Urothelium cell line (cell line): Measurements from ENCODE around the gene RBM26.
A peak's percentile ranks its signal among the peaks of the same experiment; 100 is the strongest.

Experiments used
- DNase-seq: peaks from one replicate; pipeline ENCODE4 v3.0.0; 2011; ENCODE audit warnings: low spot score, mixed read lengths
- FAIRE-seq: peaks from 2 replicates; lab custom pipeline; 2011; peaks lifted over from hg19 to GRCh38; lab: Jason Lieb, UNC

Gene RBM26

GRCh38 chr13:79427265-79427664 lies 21.2 kb upstream of the RBM26 start:
- FAIRE-seq (no peak), DNase-seq (no peak)

- FAIRE-seq (no peak), DNase-seq (peak; percentile 3)
Observed at GRCh38 chr13:79423801-79424642, 18.0 kb upstream of the RBM26 start.

DNA sequence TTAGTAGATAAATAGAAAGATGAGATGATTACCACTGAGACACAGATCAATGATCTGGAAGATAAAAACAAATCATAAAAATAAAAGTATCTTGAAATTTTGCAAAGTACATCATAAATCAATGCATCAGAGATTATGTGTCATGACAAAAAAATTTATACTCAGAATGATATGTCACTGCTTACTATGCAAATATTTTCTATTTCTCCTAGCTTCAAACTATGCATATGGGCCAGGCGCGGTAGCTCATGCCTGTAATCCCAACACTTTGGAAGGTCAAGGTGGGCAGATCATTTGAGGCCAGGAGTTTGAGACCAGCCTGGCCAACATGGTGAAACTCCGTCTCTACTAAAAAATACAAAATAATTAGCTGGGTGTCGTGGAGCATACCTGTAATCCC lies 17.3 kb upstream of the RBM26 start:
- DNase-seq = no peak
- no peak for FAIRE-seq

GRCh38 chr13:79419365-79419764 lies 13.3 kb upstream of the RBM26 start:
- DNase-seq (no peak), FAIRE-seq (no peak)

GRCh38 chr13:79417741-79418140 lies 11.7 kb upstream of the RBM26 start:
- FAIRE-seq = no peak
- no peak for DNase-seq

- FAIRE-seq = no peak
- DNase-seq = no peak
Observed at GRCh38 chr13:79413521-79413920, 7.5 kb upstream of the RBM26 start.

DNA sequence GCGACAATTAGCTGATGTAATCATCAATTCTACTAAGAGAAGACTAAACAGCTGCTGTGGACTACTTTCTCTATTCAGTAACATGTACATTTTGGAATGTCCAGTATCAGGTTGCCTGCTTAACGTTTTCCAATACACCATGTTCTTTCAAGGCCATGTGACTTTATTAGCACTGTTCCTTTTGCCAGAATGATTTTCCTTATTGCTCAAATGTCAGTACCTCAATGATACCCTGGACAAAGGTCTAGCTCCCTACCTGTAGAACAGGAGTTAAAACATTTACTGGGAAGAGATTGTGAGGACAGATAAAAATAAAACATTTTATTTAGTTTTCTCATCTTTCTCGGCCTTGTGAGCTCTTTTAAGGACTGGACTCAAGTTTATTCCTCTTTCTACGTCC lies 3.8 kb upstream of the RBM26 start:
- no peak for DNase-seq
- no peak for FAIRE-seq

DNA sequence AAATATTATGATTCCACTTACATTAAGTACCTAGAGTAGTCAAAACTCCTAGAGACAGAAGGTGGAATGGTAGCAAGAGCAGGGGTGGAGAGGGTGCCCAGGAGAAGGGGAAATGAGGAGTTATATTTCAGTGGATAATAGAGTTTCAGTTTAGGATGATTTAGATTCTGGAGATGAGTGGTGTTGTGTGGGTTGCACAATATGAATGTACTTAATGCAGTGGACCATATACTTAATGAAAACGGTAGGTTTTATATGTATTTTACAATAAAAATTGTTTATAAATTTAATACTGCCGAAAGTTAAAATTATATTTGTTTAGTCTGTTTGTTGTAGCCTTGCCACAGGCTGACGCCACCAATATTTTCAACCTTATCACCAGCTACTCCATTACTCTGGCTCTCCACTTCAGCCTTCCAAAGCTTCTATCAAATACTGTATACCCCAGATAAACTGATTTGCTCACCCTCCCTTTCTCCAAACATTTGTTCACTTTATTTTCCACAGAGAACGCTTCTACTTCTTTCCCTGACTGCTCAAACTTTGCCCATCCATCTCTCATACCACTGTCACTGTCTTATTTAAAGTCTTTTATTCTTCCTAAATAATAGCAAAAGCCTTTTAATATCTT lies 1.4 kb upstream of the RBM26 start:
- DNase-seq = no peak

DNA sequence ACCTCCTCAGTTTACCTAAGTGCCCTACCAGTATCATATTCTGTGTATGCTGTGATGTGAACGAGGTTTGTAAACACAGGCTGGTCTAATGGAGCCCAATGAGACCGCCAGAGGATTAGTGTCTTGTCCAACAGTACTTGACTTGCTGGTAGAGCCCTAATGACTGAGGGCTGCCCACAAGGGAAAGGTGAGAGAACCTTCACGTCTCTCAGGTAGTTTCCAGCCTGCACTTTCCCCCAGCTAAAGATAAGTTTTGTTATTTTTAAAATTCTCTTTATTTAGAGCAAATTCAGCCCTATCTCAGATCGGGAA lies 498 bp upstream of the RBM26 start:
- FAIRE-seq (no peak), DNase-seq (no peak)

More for the DNA sequence above, 1.4 kb upstream of the RBM26 start:
- FAIRE-seq = no peak

DNA sequence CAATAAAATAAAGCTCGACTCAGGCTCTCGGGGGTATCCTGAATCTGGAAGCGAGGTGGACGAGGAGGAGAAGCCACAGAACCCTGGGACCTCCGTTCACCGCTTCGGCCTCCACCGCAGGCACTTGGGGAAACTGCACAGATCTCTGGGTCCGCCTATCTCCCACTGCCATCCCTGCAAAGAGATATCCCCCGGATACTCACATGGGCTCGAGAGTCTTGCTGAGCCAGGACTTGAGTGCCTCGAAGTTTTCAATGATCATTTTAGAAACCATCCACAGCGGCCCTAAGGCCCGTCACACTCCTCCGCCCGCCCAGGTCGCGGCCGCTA lies 589 bp downstream of the RBM26 start:
- DNase-seq (peak; percentile 36), FAIRE-seq (no peak)

DNA sequence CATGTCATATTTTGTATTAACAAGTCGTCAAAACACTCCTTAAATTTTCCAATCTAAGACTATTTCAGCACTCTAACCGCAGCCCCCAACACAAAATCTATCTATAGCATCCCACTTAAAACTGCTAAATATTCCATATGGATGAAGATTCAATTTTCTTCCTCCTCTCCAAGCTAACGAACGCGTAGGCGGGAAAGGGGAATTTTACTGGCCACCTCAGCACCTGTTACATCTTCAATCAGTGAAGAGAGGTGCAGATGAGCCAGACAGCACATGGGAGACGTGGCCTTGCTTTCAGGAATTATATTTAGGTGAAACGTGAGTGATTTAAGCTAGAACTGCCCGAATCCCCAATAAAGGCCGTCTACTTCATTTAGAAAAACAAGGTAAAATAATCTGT lies 1.1 kb downstream of the RBM26 start:
- FAIRE-seq (no peak), DNase-seq (no peak)

DNA sequence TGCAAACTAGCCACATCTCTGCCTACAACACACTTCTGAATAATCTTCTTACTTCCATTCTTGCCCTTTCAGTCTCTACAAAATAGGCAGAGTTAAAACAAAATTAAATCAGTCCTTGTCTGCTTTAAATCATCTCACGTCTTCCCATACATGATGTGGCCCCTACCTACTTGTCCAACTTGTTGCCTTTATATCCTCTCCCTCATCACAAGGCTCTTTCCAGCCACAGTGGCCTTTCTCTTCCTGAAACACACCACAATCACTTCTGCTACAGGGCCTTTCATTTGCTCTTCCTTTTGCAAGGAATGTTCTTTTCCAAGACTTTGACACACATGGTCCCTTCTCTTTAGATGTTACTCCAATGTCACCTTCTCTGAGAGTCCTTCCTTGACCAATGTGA lies 1.7 kb downstream of the RBM26 start:
- FAIRE-seq (no peak), DNase-seq (no peak)

GRCh38 chr13:79403113-79403512 lies 2.9 kb downstream of the RBM26 start:
- no peak for DNase-seq
- FAIRE-seq = no peak

DNA sequence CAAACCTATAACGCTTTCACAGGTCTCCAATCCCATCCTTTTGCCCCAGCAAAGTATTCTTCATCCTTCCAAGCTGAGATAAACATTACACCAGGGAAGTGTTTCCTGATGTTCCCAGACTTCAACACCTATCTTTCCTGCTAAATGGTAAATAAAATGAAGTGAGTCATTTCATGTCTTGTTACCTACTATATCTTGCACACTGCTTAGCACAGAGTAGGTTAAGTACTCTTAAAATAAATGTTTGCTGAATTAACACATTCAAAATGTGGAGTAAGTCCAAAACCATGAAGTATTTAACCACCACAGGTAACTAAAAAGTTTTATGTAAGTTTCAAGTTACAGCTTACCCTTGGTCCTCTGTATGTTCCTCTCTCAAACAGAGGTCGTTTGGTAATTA lies 3.4 kb downstream of the RBM26 start:
- no peak for DNase-seq
- FAIRE-seq = no peak

GRCh38 chr13:79402074-79402635 lies 3.9 kb downstream of the RBM26 start:
- FAIRE-seq = no peak

DNA sequence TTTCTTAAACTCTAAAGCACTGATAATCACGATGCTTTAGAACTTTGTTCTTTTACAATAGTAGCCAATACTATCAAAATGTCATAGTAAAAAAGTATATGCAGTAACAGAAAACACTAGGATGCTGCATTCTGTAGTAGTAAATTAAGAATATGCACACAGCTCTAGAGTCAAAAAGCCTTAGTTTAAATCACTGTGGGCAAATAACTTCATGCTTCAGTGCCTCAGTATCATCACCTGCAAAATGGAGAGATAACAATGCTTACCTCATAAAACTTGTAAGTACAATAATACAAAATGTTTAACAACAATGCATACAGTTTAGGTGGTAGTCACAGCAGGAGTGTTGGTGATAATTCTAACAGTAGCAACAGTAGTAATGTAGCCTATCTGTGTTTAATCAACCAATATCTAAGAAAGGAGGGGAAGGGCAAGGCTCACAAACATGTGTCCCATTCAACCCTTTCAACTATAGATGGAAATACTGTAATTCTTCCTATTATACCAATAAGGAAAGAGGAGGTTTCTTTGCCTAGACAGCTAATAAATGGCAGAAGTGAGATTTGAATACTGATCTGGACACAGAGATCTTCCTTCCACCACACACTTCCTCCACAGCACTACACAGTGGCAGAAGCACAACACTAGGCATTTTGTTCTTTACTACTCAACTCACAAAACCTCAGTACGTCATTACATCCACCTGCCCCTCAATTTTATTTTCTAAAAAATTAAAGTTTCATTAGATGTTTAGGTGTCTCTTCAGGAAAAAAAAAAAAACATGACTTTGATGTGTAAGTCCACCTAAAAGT lies 4.6 kb downstream of the RBM26 start:
- FAIRE-seq = no peak
- no peak for DNase-seq

More at GRCh38 chr13:79402074-79402635, 3.9 kb downstream of the RBM26 start:
- DNase-seq = no peak

DNA sequence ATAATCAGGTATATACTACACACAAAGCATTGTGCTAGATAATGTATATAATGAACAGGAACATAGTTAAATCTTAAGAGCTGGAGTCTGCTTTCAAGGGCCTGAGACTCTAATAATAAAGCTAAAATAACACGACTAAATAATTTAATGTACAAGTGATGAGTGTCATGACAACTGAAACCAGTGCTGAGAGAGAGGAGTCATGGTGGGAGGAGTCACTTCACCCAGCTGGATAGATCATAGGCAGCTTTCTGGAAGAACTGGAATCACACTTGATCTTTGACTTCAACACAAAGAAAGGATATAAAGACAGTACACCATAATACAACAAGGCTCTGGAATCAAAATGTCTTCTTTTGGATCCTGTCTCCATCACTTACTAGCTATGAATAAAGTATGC lies 7.1 kb downstream of the RBM26 start:
- FAIRE-seq (no peak), DNase-seq (no peak)

DNA sequence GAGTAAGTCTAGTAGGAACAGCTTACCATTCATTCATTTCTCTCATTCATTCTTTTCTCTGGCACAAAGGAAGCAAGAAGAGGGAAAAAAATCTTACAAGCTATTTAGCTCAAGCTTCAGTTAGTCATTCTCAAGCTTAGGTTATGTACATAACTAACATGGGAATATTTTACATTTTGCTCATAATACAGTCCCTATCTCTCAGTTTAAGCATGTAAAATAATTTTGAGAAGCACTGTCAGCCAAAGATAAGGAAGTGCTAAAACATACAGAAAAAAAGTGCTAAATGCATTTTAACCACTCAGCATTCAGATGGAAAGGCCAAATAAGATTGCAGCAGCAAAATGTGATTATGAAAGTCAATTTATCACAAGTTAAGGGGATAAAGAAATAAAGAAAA lies 7.9 kb downstream of the RBM26 start:
- FAIRE-seq = no peak
- DNase-seq = no peak

- DNase-seq (no peak), FAIRE-seq (no peak)
Observed at GRCh38 chr13:79395881-79396280, 10.2 kb downstream of the RBM26 start.

DNA sequence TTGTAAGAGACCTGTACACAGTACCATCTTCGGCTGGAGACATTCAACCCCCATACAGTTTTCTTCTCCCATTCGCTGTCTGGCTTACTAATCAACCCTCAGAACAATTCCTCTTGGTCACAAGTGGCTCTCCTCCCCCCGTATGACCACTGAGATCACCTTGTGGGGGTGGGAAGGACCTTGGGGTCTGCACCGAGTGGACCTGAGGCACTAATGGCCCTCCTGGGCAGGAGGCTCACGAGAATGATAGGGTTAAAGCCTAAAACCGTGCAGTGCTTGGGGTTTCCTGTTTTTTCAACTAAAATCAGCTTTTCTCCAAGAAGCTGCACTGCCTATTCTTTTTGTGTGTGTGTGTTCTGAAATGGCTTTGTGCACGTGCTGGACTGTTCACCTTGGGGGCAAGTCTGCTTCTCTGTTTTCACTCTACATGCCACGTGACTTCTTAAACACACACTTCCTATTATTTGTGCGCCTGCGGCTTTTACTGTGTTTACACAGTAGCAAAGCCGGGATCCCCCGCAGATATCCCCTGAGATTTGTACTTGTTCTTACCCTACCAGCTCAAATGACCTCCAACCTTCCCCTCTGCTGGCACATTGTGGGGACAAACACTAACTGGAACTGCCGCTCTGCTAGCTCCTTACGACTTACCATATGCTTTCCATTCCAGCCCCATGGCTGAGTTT lies 12.3 kb downstream of the RBM26 start:
- FAIRE-seq (no peak), DNase-seq (no peak)
